ENCODE data around the gene KRT8. TPM values are rescaled to one million over a fixed set of nuclear protein-coding genes. Genes with fewer than 3 reads are reported as not detected.
A peak's percentile ranks its signal among the peaks of the same experiment; 100 is the strongest.

The KRT8 gene
- total RNA-seq, 1 donor from 2014 or later = 194 TPM

GRCh38 chr12:52914576-52915121 lies 9.8 kb upstream of the KRT8 start:
- TF ChIP-seq, protein P1, sequence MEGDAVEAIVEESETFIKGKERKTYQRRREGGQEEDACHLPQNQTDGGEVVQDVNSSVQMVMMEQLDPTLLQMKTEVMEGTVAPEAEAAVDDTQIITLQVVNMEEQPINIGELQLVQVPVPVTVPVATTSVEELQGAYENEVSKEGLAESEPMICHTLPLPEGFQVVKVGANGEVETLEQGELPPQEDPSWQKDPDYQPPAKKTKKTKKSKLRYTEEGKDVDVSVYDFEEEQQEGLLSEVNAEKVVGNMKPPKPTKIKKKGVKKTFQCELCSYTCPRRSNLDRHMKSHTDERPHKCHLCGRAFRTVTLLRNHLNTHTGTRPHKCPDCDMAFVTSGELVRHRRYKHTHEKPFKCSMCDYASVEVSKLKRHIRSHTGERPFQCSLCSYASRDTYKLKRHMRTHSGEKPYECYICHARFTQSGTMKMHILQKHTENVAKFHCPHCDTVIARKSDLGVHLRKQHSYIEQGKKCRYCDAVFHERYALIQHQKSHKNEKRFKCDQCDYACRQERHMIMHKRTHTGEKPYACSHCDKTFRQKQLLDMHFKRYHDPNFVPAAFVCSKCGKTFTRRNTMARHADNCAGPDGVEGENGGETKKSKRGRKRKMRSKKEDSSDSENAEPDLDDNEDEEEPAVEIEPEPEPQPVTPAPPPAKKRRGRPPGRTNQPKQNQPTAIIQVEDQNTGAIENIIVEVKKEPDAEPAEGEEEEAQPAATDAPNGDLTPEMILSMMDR (IDR thresholded peaks at IDR 0.05; ENCODE audit: unreplicated experiment) = no peak
- DNase-seq (ENCODE audit: low spot score) = no peak

DNA sequence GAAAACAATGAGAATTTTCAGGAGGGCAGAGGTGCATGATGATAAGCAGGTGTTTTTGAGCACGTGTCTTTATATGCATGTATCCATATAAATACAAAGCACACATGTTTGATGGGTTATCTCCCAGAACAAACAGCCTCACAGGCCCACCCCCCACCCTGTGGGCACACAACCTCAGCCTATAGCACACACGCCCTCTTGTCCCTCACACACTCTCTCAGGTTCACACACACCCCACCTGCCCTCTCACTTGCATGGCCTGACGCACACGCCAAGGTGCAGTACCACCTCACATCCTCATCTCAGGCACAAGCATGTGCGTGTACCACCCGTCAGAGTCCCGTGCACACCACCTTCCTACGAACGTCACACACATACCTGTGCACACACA lies 8.6 kb upstream of the KRT8 start:
- Mint-ChIP-seq H3K9me3 (ENCODE audit: unreplicated experiment) (no peaks in the 10 kb centered on the region), H3K4me3 (ENCODE audit: unreplicated experiment) (no peak overlapping the region), H3K27ac (ENCODE audit: unreplicated experiment) (no peak overlapping the region), H3K36me3 (ENCODE audit: low read depth, unreplicated experiment) (no peaks in the 10 kb centered on the region), H3K27me3 (ENCODE audit: unreplicated experiment) (peaks cover 2% of the 10 kb centered on the region), H3K4me1 (ENCODE audit: unreplicated experiment) (peaks cover 25% of the 10 kb centered on the region)
- DNase-seq (ENCODE audit: low spot score) = no peak
- TF ChIP-seq, protein P1 (IDR thresholded peaks at IDR 0.05; ENCODE audit: unreplicated experiment) = no peak

More at GRCh38 chr12:52914576-52915121, 9.8 kb upstream of the KRT8 start:
- Mint-ChIP-seq H3K4me1 (ENCODE audit: unreplicated experiment) (peaks cover 19% of the 10 kb centered on the region), H3K36me3 (ENCODE audit: low read depth, unreplicated experiment) (no peaks in the 10 kb centered on the region), H3K9me3 (ENCODE audit: unreplicated experiment) (no peaks in the 10 kb centered on the region), H3K4me3 (ENCODE audit: unreplicated experiment) (no peak overlapping the region), H3K27me3 (ENCODE audit: unreplicated experiment) (peaks cover 2% of the 10 kb centered on the region), H3K27ac (ENCODE audit: unreplicated experiment) (no peak overlapping the region)

DNA sequence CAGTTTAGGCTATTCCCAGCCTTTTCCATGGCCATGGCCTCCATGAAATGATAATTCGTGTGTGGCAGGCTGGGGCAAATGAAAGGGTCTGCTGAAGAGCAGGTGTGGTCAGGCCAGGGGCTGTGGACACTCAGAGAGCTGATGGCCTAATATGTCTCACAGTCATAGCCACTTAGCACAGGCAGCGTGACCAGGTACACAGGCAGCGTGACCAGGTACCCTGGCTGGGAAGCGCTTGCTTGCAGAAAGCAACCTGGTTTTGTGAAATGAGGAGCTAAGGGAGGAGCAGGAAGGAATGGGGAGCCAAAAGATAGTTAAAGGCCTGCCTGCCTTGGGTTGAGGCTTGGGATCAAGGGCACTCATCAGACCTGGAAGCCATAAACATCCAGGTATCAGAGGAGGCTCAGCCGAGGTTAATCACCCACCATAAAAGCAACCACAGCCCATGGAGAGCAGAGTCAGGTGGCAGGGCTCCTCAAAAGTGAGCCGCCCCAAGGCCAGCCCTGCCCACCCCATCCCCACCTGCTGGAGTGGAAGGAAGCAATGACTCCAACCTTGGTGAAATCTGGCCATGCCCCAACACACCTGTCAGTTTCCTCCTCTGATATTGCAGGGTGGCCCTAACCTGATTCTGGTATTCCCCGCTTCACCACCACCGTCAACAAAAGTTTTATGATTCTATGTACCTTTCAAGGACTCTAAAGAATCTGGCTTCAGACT lies 8.0 kb upstream of the KRT8 start:
- Mint-ChIP-seq H3K4me3 (ENCODE audit: unreplicated experiment) (no peak overlapping the region), H3K9me3 (ENCODE audit: unreplicated experiment) (no peaks in the 10 kb centered on the region), H3K27me3 (ENCODE audit: unreplicated experiment) (peaks cover 2% of the 10 kb centered on the region), H3K27ac (ENCODE audit: unreplicated experiment) (no peak overlapping the region), H3K36me3 (ENCODE audit: low read depth, unreplicated experiment) (no peaks in the 10 kb centered on the region), H3K4me1 (ENCODE audit: unreplicated experiment) (peaks cover 31% of the 10 kb centered on the region)
- DNase-seq (ENCODE audit: low spot score) = no peak
- TF ChIP-seq, protein P1 (IDR thresholded peaks at IDR 0.05; ENCODE audit: unreplicated experiment) = no peak

GRCh38 chr12:52910248-52910883 lies 5.5 kb upstream of the KRT8 start:
- Mint-ChIP-seq H3K9me3 (ENCODE audit: unreplicated experiment) (no peaks in the 10 kb centered on the region), H3K4me1 (ENCODE audit: unreplicated experiment) (peaks cover 46% of the 10 kb centered on the region), H3K27ac (ENCODE audit: unreplicated experiment) (peak overlapping the region; percentile 100), H3K36me3 (ENCODE audit: low read depth, unreplicated experiment) (no peaks in the 10 kb centered on the region), H3K4me3 (ENCODE audit: unreplicated experiment) (peak overlapping the region; percentile 56), H3K27me3 (ENCODE audit: unreplicated experiment) (peaks cover 2% of the 10 kb centered on the region)
- peak; percentile 55 for DNase-seq (ENCODE audit: low spot score)
- TF ChIP-seq, protein P1 (IDR thresholded peaks at IDR 0.05; ENCODE audit: unreplicated experiment) = no peak

DNA sequence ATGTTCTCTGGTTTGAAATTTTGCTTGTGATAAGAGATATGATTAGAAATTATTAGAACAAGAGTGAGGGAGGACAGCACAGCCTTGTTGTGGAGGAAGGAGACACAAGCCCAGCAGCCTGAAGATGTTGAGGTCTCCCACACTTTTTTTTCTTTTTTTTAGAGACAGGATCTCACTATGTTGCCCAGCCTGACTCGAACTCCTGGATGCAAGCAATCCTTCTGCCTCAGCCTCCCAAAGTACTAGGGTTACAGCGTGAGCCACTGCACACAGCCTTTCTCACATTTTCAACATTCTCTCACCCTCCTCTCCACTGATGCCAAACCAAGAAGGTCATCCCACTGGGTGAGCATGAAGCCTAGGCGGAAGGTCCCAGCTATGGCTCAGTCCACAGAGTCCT lies 4.9 kb upstream of the KRT8 start:
- no peak overlapping the region for H3K4me3 Mint-ChIP-seq (ENCODE audit: unreplicated experiment)
- peaks cover 48% of the 10 kb centered on the region for H3K4me1 Mint-ChIP-seq (ENCODE audit: unreplicated experiment)
- no peaks in the 10 kb centered on the region for H3K9me3 Mint-ChIP-seq (ENCODE audit: unreplicated experiment)
- peaks cover 2% of the 10 kb centered on the region for H3K27me3 Mint-ChIP-seq (ENCODE audit: unreplicated experiment)
- H3K27ac Mint-ChIP-seq (ENCODE audit: unreplicated experiment) = peak overlapping the region; percentile 100
- DNase-seq (ENCODE audit: low spot score) = no peak
- TF ChIP-seq, protein P1 (IDR thresholded peaks at IDR 0.05; ENCODE audit: unreplicated experiment) = no peak
- H3K36me3 Mint-ChIP-seq (ENCODE audit: low read depth, unreplicated experiment) = no peaks in the 10 kb centered on the region
